ENCODE results near the gene RBM48. TPM values are rescaled to one million over a fixed set of nuclear protein-coding genes. Genes with fewer than 3 reads are reported as not detected.
"Not testable (repeated sequence)": the region's sequence is repeated elsewhere in the genome, so short reads cannot be mapped to it uniquely, and the experiment has no call there.

Gene RBM48
- total and polyA plus RNA-seq, 2 donors (not counting 3 experiments of a cell fraction or from before 2014, with no cell fraction given): 9.8 to 12.0 TPM

DNA sequence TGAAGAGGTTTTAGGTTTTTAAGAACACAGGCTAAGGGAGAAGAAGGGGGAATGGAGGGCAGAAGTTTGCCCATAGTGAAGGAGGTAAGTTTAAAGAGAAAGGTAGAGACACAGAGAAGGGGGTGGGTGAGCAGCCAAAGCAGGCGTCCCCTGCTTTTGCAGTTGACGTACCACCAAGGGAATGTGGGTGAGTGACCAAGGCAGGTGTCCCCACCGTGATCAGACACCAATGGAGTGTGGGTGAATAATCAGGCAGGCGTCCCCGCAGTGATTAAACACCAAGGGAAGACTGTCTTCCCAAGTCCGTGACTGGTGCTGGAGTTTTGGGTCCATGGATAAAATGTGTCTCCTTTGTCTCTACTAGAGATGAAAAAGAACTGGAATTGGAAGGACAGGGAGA lies 44.4 kb upstream of the RBM48 start:
- H3K4me1 ChIP-seq (ENCODE audit: control insufficient read depth, extremely low read depth, insufficient read depth, low read length); DNase-seq (ENCODE audit: low read depth, low spot score); BruUV-seq (replicated peaks); intact Hi-C loops (cut with micrococcal nuclease); FAIRE-seq; H3K9me1 ChIP-seq (replicated peaks; ENCODE audit: control insufficient read depth, extremely low read depth, insufficient read depth, low read length); H3K27me3 ChIP-seq (ENCODE audit: control insufficient read depth in 2 of 2, insufficient read depth in 2 of 2, low read length in 2 of 2); CTCF ChIA-PET; H3K36me3 ChIP-seq (ENCODE audit: control insufficient read depth in 2 of 2, extremely low read depth in 1 of 2, insufficient read depth in 2 of 2, low read length in 2 of 2); POLR2A ChIA-PET; H4K20me1 ChIP-seq (replicated peaks; ENCODE audit: control insufficient read depth, extremely low read depth, insufficient read depth, low read length); H2AFZ ChIP-seq (ENCODE audit: low read depth, low read length); H3K9ac ChIP-seq (replicated peaks; ENCODE audit: extremely low read depth, insufficient read depth, low read length); H3K79me2 ChIP-seq (ENCODE audit: control insufficient read depth, insufficient read depth, low read length); dilution Hi-C loops (cut with MboI; ENCODE audit: extremely low pct_ligation_motif_present, low sequenced_read_pairs); H3K4me2 ChIP-seq (ENCODE audit: insufficient read depth, low read length); H3K27ac ChIP-seq (ENCODE audit: insufficient read depth, low read depth, low read length); H3K4me3 ChIP-seq (replicated peaks in 1 of 3; ENCODE audit: insufficient read depth in 1 of 3, low read depth in 1 of 3, low read length in 3 of 3); H3K9me3 ChIP-seq (replicated peaks; ENCODE audit: control insufficient read depth, insufficient read depth, low read length): not testable (repeated sequence)

DNA sequence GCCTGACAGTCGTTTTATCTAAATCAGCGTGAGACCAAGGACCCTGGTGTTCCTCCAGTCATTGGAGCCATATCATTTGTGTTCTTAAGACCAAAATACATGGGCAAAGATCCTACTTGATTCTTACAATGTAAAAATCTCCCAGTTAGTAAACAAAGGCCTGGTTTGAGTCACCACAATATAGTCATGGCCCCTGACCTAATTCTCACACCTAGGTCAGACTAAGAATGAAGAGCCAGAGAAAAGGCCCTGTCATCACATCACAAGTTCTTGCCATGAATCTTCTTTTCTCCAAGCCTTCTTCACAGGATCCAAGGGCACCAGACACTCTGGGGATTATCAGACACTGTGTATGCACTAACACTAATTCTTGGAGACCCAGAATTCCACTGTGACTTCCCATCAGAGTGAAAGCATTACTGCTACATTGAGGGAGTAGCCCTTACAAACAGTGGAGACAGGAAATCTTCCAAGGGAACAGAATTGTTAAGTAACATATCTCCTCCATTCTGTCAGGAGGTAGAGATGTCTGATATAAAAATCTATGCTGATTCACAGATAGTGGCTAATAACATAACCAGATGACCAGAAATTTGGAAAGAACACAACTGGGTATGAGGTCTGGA lies 43.2 kb upstream of the RBM48 start:
- H2AFZ ChIP-seq (ENCODE audit: low read depth, low read length): no peak overlapping the region
- dilution Hi-C loops (cut with MboI; ENCODE audit: extremely low pct_ligation_motif_present, low sequenced_read_pairs) (no loop called here), intact Hi-C loops (cut with micrococcal nuclease) (no loop called here)
- peaks cover 4 to 7% of the 10 kb centered on the region in 2 experiments for H3K36me3 ChIP-seq (ENCODE audit: control insufficient read depth in 2 of 2, extremely low read depth in 1 of 2, insufficient read depth in 2 of 2, low read length in 2 of 2)
- H3K4me3 ChIP-seq (replicated peaks in 1 of 3; ENCODE audit: insufficient read depth in 1 of 3, low read depth in 1 of 3, low read length in 3 of 3): no peak overlapping the region
- H3K9me3 ChIP-seq (replicated peaks; ENCODE audit: control insufficient read depth, insufficient read depth, low read length): no peaks in the 10 kb centered on the region
- H3K4me2 ChIP-seq (ENCODE audit: insufficient read depth, low read length): no peak overlapping the region
- FAIRE-seq (no peak), DNase-seq (ENCODE audit: low read depth, low spot score) (no peak)
- no peak overlapping the region for H3K27ac ChIP-seq (ENCODE audit: insufficient read depth, low read depth, low read length)
- H3K9ac ChIP-seq (replicated peaks; ENCODE audit: extremely low read depth, insufficient read depth, low read length): no peak overlapping the region
- H3K4me1 ChIP-seq (ENCODE audit: control insufficient read depth, extremely low read depth, insufficient read depth, low read length): no peaks in the 10 kb centered on the region
- no peaks in the 10 kb centered on the region for H3K79me2 ChIP-seq (ENCODE audit: control insufficient read depth, insufficient read depth, low read length)
- no peaks in the 10 kb centered on the region for H3K9me1 ChIP-seq (replicated peaks; ENCODE audit: control insufficient read depth, extremely low read depth, insufficient read depth, low read length)
- ChIA-PET CTCF (no interaction called here), POLR2A (no interaction called here)
- TF ChIP-seq EZH2 (IDR thresholded peaks at IDR 0.05; ENCODE audit: borderline replicate concordance, low read depth, low read length, severe bottlenecking): no peak
- no peak for TF ChIP-seq POLR2A (IDR thresholded peaks at IDR 0.05; ENCODE audit: low read depth, low read length)
- TF ChIP-seq, protein P1, sequence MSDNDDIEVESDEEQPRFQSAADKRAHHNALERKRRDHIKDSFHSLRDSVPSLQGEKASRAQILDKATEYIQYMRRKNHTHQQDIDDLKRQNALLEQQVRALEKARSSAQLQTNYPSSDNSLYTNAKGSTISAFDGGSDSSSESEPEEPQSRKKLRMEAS (IDR thresholded peaks at IDR 0.05; ENCODE audit: insufficient read depth, insufficient read length): no peak
- TF ChIP-seq GATA2 (IDR thresholded peaks at IDR 0.05; ENCODE audit: insufficient read depth, insufficient read length, low read depth, low read length): no peak
- TF ChIP-seq, protein P2, sequence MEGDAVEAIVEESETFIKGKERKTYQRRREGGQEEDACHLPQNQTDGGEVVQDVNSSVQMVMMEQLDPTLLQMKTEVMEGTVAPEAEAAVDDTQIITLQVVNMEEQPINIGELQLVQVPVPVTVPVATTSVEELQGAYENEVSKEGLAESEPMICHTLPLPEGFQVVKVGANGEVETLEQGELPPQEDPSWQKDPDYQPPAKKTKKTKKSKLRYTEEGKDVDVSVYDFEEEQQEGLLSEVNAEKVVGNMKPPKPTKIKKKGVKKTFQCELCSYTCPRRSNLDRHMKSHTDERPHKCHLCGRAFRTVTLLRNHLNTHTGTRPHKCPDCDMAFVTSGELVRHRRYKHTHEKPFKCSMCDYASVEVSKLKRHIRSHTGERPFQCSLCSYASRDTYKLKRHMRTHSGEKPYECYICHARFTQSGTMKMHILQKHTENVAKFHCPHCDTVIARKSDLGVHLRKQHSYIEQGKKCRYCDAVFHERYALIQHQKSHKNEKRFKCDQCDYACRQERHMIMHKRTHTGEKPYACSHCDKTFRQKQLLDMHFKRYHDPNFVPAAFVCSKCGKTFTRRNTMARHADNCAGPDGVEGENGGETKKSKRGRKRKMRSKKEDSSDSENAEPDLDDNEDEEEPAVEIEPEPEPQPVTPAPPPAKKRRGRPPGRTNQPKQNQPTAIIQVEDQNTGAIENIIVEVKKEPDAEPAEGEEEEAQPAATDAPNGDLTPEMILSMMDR (IDR thresholded peaks at IDR 0.05; ENCODE audit: extremely low read depth in 1 of 2, insufficient read depth in 1 of 2, low read depth in 1 of 2, low read length in 2 of 2): no peak
- TF ChIP-seq MYC (IDR thresholded peaks at IDR 0.05; ENCODE audit: low read depth, low read length): no peak
- TF ChIP-seq JUN (IDR thresholded peaks at IDR 0.05; ENCODE audit: borderline replicate concordance, insufficient read depth, insufficient read length, low read depth): no peak
- no peak for TF ChIP-seq FOS (IDR thresholded peaks at IDR 0.05; ENCODE audit: borderline replicate concordance, insufficient read depth, low read length)
- TF ChIP-seq POLR2AphosphoS5 (IDR thresholded peaks at IDR 0.05; ENCODE audit: insufficient read depth, low read depth, low read length): no peak
- H4K20me1 ChIP-seq (replicated peaks; ENCODE audit: control insufficient read depth, extremely low read depth, insufficient read depth, low read length): no peaks in the 10 kb centered on the region
- BruUV-seq (replicated peaks): no TSS peak
- H3K27me3 ChIP-seq (ENCODE audit: control insufficient read depth in 2 of 2, insufficient read depth in 2 of 2, low read length in 2 of 2): no peaks in the 10 kb centered on the region
